Trophoblast cell (in vitro differentiated cells and primary cell): ENCODE measurements around the gene ANKLE1.
A peak's percentile ranks its signal among the peaks of the same experiment; 100 is the strongest.

Source experiments
- DNase-seq, 2 donors: peaks; one replicate each; pipeline ENCODE4 v3.0.0-alpha.2; 2016
- H2AFZ ChIP-seq: 2 replicates; pipeline ENCODE4 v1.6.1; 2013; ENCODE audit warnings: low read length, moderate library complexity, mild to moderate bottlenecking; ENCODE audit not compliant: insufficient read depth, poor library complexity
- H2AK5ac ChIP-seq: 2 replicates; pipeline ENCODE4 v1.6.1; 2013; ENCODE audit warnings: mild to moderate bottlenecking, low read length
- H2BK120ac ChIP-seq: 2 replicates; pipeline ENCODE4 v1.6.1; 2013; ENCODE audit warnings: low read length, mild to moderate bottlenecking, moderate library complexity; ENCODE audit not compliant: insufficient read depth, poor library complexity
- H2BK12ac ChIP-seq: 2 replicates; pipeline ENCODE4 v1.6.1; 2013; ENCODE audit warnings: mild to moderate bottlenecking, low read length, moderate library complexity
- H2BK5ac ChIP-seq: 2 replicates; pipeline ENCODE4 v1.6.1; 2013; ENCODE audit warnings: low read length, low read depth, moderate library complexity, mild to moderate bottlenecking; ENCODE audit not compliant: poor library complexity
- H3K14ac ChIP-seq: 2 replicates; pipeline ENCODE4 v1.6.1; 2013; ENCODE audit warnings: mild to moderate bottlenecking, low read length
- H3K18ac ChIP-seq: 2 replicates; pipeline ENCODE4 v1.6.1; 2013; ENCODE audit warnings: mild to moderate bottlenecking, low read length
- H3K23ac ChIP-seq: 2 replicates; pipeline ENCODE4 v1.6.1; 2013; ENCODE audit warnings: low read length
- H3K27ac ChIP-seq: 2 replicates; pipeline ENCODE4 v1.5.1; 2013; ENCODE audit warnings: low read depth, mild to moderate bottlenecking, inconsistent platforms, low read length, moderate library complexity
- H3K27me3 ChIP-seq: 2 replicates; pipeline ENCODE4 v1.6.1; 2013; ENCODE audit warnings: inconsistent platforms, mild to moderate bottlenecking, low read length, moderate library complexity; ENCODE audit not compliant: insufficient read depth
- H3K36me3 ChIP-seq, 2 experiments: 1 replicate in 1 of 2; 2 replicates in 1 of 2; pipeline ENCODE4 v1.6.1; 2013; ENCODE audit warnings: low read length in 2 of 2, mild to moderate bottlenecking in 2 of 2, moderate library complexity in 1 of 2; ENCODE audit not compliant: insufficient read depth in 2 of 2, control insufficient read depth in 1 of 2
- H3K4ac ChIP-seq: 2 replicates; pipeline ENCODE4 v1.6.1; 2013; ENCODE audit warnings: low read depth, mild to moderate bottlenecking, low read length, moderate library complexity
- H3K4me1 ChIP-seq, 2 experiments: 1 replicate in 1 of 2; 2 replicates in 1 of 2; pipeline ENCODE4 v1.6.1; 2013; ENCODE audit warnings: low read length in 2 of 2, mild to moderate bottlenecking in 2 of 2, moderate library complexity in 1 of 2; ENCODE audit not compliant: insufficient read depth in 2 of 2, control insufficient read depth in 1 of 2
- H3K4me2 ChIP-seq: 2 replicates; pipeline ENCODE4 v1.6.1; 2013; ENCODE audit warnings: inconsistent platforms, mild to moderate bottlenecking, low read length, moderate library complexity
- H3K4me3 ChIP-seq: 2 replicates; pipeline ENCODE4 v1.5.1; 2013; ENCODE audit warnings: mild to moderate bottlenecking, low read depth, low read length, inconsistent platforms
- H3K79me1 ChIP-seq: one replicate; pipeline ENCODE4 v1.6.1; 2013; ENCODE audit warnings: low read length
- H3K79me2 ChIP-seq: 2 replicates; pipeline ENCODE4 v1.6.1; 2013; ENCODE audit warnings: low read length, mild to moderate bottlenecking; ENCODE audit not compliant: control insufficient read depth, insufficient read depth, poor library complexity
- H3K9ac ChIP-seq: 2 replicates; pipeline ENCODE4 v1.6.1; 2013; ENCODE audit warnings: mild to moderate bottlenecking, low read length
- H3K9me3 ChIP-seq: 2 replicates; pipeline ENCODE4 v1.6.1; 2013; ENCODE audit warnings: low read depth, mild to moderate bottlenecking, control low read depth, inconsistent platforms, low read length; ENCODE audit not compliant: insufficient read depth
- H4K12ac ChIP-seq: 2 replicates; pipeline ENCODE4 v1.6.1; 2013; ENCODE audit warnings: low read depth, mild to moderate bottlenecking, low read length, moderate library complexity
- H4K8ac ChIP-seq: 2 replicates; pipeline ENCODE4 v1.6.1; 2013; ENCODE audit warnings: low read depth, mild to moderate bottlenecking, low read length, moderate library complexity
- H4K91ac ChIP-seq: one replicate; pipeline ENCODE4 v1.6.1; 2013; ENCODE audit warnings: low read depth, mild to moderate bottlenecking, low read length, moderate library complexity
- WGBS: extraction: QIAGEN DNeasy Blood & Tissue Kit; methylation state at CpG from one replicate; pipeline ENCODE4 v1.1.7; 2013; ENCODE audit warnings: missing lambda C conversion rate; ENCODE audit not compliant: insufficient read length, insufficient coverage; ENCODE audit errors: extremely low coverage; 5-methylcytosine and 5-hydroxymethylcytosine counted together

The ANKLE1 gene

GRCh38 chr19:17255150-17255621 is 26.5 kb upstream of the ANKLE1 start:
- Histone ChIP-seq H3K4ac (no peak overlapping the region), H3K14ac (peak overlapping the region; percentile 14), H3K4me1 (peaks cover 2 to 10% of the 10 kb centered on the region in 2 experiments), H3K27ac (no peak overlapping the region), H3K23ac (no peak overlapping the region), H3K27me3 (no peaks in the 10 kb centered on the region), H3K79me1 (peaks cover 8% of the 10 kb centered on the region), H2AFZ (peak overlapping the region; percentile 12), H3K36me3 (peaks cover 8 to 11% of the 10 kb centered on the region in 2 experiments), H3K9ac (no peak overlapping the region), H3K18ac (peak overlapping the region; percentile 12), H4K91ac (peak overlapping the region; percentile 41), H2BK12ac (peak overlapping the region; percentile 28), H4K12ac (no peak overlapping the region), H4K8ac (peak overlapping the region; percentile 37), H3K4me3 (peak overlapping the region; percentile 5), H3K4me2 (no peak overlapping the region), H2BK120ac (peak overlapping the region; percentile 20), H2BK5ac (no peak overlapping the region), H3K9me3 (peaks cover 9% of the 10 kb centered on the region), H2AK5ac (peak overlapping the region; percentile 10), H3K79me2 (no peaks in the 10 kb centered on the region)
- DNase-seq = peak in 1 of 2 donors; percentile 43
- whole genome bisulfite sequencing = no CpG with 5 or more reads among the region's 18 CpGs

GRCh38 chr19:17256130-17256529 is 25.6 kb upstream of the ANKLE1 start:
- Histone ChIP-seq H3K4me2 (no peak overlapping the region), H3K4me1 (peaks cover 0 to 8% of the 10 kb centered on the region in 2 experiments), H2BK12ac (no peak overlapping the region), H2AK5ac (no peak overlapping the region), H2BK120ac (no peak overlapping the region), H3K79me1 (peaks cover 5% of the 10 kb centered on the region), H3K4me3 (no peak overlapping the region), H3K9me3 (peaks cover 9% of the 10 kb centered on the region), H3K4ac (no peak overlapping the region), H3K27me3 (no peaks in the 10 kb centered on the region), H4K91ac (peak overlapping the region; percentile 4), H4K8ac (no peak overlapping the region), H2AFZ (no peak overlapping the region), H3K36me3 (peaks cover 8 to 11% of the 10 kb centered on the region in 2 experiments), H4K12ac (no peak overlapping the region), H3K18ac (no peak overlapping the region), H3K23ac (no peak overlapping the region), H3K27ac (no peak overlapping the region), H3K79me2 (no peaks in the 10 kb centered on the region), H3K9ac (no peak overlapping the region), H3K14ac (no peak overlapping the region), H2BK5ac (no peak overlapping the region)
- no peak for DNase-seq
- no CpG with 5 or more reads among the region's 3 CpGs for WGBS

DNA sequence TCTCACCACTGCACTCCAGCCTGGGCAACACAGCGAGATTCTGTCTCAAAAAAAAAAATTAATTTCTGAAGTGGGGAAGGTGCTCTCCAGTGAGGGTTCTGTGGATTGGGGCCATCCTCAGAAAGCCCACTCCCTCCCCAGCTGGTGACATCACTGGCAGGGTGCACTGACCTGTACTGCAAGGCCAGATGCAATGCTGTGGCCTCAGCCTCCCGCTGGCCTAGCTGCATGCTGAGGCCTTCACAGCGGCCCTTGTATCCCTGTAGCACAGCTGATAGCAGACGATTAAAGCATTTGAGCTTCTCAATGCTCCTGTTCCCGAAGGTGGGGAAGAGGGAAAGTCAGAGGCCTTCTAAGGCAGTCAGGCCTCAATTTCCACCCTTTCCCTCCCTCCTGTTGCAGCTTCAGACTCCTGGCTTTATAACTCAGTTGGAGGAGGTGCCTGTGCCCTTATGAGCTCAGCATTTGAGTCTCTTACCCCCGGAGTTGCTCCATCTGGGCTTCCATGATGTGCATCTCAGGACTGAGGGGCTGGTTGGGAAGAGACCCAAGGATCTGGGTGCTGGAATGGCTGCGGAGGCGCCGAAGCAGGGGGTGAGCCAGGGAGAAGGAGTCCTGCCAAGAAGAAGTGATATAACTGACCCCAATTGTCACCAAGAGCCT is 22.5 kb upstream of the ANKLE1 start:
- Histone ChIP-seq H4K12ac (no peak overlapping the region), H3K4me2 (no peak overlapping the region), H4K8ac (no peak overlapping the region), H3K18ac (no peak overlapping the region), H3K4ac (no peak overlapping the region), H3K14ac (no peak overlapping the region), H3K23ac (no peak overlapping the region), H2BK5ac (no peak overlapping the region), H3K36me3 (peaks cover 8 to 11% of the 10 kb centered on the region in 2 experiments), H4K91ac (no peak overlapping the region), H3K79me1 (peaks cover 12% of the 10 kb centered on the region), H2BK12ac (no peak overlapping the region), H3K9me3 (peaks cover 9% of the 10 kb centered on the region), H3K27me3 (no peaks in the 10 kb centered on the region), H3K79me2 (no peaks in the 10 kb centered on the region), H3K27ac (no peak overlapping the region), H3K9ac (no peak overlapping the region), H3K4me3 (no peak overlapping the region), H2BK120ac (no peak overlapping the region), H2AK5ac (no peak overlapping the region), H3K4me1 (peaks cover 4 to 8% of the 10 kb centered on the region in 2 experiments), H2AFZ (no peak overlapping the region)
- WGBS = no CpG with 5 or more reads among the region's 9 CpGs
- DNase-seq = no peak

DNA sequence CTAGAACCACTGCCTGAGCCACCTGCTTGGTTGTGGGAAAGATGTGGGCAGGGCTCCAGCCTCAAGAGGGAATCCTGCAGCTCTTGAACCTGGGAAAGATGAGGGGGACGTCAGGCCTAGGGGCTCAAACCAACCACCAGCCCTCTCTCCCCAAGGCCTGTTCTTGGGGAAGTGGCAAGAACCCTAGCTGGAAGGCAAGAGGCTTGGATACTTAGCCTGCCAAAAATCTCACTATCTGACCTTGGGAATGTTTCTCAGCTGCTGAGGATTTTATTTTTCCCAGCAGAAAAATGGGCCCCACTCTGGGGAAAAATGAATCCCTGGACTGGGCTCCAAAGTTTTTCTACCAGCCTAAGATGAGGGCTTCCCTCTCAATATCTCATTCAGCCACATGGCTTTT is 21.8 kb upstream of the ANKLE1 start:
- Histone ChIP-seq H3K4ac (no peak overlapping the region), H4K8ac (no peak overlapping the region), H3K9ac (no peak overlapping the region), H2AK5ac (no peak overlapping the region), H2AFZ (no peak overlapping the region), H3K4me3 (no peak overlapping the region), H3K79me2 (no peaks in the 10 kb centered on the region), H2BK5ac (no peak overlapping the region), H3K27ac (no peak overlapping the region), H3K4me1 (peaks cover 10 to 11% of the 10 kb centered on the region in 2 experiments), H3K36me3 (peaks cover 8 to 11% of the 10 kb centered on the region in 2 experiments), H3K9me3 (peaks cover 9% of the 10 kb centered on the region), H3K27me3 (no peaks in the 10 kb centered on the region), H3K79me1 (peaks cover 17% of the 10 kb centered on the region), H2BK12ac (no peak overlapping the region), H3K18ac (no peak overlapping the region), H4K12ac (no peak overlapping the region), H4K91ac (no peak overlapping the region), H3K23ac (no peak overlapping the region), H2BK120ac (no peak overlapping the region), H3K4me2 (no peak overlapping the region), H3K14ac (no peak overlapping the region)
- WGBS = no CpG with 5 or more reads among the region's 1 CpG
- DNase-seq = no peak
